Measurements from ENCODE around the gene KIAA0040.

Gene KIAA0040

DNA sequence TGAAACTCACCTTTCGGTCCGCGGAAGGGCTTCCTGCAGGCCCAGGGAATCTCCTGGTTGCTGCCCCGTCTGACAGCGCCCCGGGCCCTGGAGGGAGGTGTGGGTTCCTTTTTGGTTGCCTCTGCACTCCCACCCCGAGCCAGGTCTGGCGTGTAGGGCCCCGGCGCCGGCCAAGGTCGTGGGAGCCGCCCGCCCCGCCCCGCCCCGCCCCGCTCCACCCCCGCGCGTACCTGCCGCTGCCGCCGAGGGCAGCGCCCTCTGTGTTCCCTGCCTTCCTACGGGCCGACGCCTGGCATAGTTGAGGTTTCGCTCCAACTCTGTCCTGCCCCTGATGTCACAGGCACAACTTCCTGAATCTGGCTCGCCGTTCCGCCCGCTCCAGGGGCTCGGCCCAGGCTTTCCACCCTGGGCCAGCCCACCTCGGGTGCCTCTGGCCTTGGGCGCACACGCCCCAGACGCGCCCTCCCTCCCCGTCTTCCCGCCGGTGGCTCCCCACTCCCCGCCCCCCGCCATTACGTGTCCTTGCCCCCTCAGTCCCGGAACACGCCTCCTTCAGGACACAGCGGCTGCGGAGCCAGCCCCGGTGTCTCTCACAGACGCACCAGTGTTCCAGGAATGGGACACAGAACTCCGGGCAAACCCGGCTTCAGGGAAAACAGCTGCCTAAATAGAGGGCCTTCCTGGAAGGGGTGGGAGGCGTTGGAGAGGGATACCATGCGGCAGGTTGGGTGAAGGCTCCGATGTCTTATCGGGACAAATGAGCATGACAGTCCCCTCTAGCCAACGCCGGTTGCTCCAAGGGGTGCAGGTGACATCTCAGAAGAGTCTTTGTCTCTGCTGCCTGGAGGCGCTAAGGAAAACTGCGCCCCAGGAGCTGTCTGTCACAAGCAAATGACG is at the start of gene KIAA0040:
Gene KIAA0040, minus strand, starts transcription at position 147 of the 897 bp plus-strand sequence. CDS start 31,763 bp downstream, outside the sequence.
- peak; percentile 48 for DNase-seq

DNA sequence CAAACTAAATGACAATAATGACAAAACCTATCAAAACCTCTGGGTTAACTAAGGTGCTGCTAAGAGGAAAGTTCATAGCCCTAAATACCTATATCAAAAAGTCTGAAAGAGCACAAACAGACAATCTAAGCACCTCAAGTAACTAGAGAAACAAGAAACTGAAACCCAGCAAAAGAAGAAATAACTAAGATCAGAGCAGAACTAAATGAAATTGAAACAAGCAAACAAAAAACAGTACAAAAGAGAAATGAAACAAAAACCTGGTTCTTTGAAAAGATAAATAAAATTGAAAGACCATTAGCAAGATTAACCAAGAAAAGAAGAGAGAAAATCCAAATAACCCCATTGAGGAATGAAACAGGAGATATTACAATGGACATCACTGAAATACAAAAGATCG is 44.8 kb upstream of the KIAA0040 start:
- DNase-seq, result no peak

DNA sequence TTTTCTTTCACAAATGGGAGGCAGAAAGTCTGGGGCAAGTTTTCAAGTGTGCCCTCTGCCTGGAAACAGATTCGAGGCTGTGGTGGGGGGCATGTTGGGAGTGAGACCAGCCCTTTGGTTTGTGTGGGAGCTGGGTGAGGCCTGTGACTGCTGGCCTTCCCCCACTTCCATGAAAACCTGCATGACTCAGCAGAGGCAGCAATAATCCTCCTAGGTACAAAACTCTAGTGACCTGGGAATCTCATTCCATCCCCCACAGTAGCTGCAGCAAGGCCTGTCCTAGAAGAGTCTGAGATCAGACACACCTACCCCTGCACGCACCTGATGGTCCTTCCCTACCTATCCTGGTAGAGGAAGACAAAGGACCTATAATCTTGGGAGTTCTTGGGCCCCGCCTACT is 42.1 kb upstream of the KIAA0040 start:
- no peak for DNase-seq

DNA sequence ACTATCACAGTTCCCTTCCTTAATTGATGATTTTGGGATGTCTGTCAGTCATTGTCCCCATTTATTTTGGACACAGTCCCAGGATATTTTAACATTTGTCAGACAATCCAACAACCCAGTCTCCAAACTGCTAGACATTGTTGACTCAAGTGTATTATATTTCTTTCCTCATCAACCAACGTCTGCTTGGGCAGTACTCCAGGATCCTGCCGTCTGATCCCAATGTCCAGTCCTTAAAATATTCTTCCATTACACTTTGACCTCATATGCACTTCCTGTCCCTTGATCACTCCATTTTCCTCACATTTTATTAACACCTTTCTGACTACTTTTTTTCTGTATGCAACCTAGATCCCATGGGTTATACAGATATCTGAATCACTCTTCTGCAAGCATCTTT is 39.8 kb upstream of the KIAA0040 start:
- no peak for DNase-seq

DNA sequence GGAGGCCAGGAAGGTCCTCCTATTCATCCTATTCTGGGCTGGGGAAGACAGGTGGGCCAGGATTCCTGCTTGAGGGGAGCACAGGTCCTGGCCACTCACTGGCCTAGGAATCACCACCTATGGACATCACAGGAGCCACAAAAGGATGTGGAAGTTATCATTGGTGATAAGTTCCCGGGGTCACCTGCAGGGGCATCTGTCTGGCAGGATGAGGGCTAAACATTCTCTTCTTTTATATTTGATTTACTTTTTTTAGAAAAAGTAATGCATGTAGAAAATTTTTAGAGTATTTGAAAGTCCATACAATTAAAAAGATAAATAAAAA is 33.2 kb upstream of the KIAA0040 start:
- DNase-seq, result no peak

DNA sequence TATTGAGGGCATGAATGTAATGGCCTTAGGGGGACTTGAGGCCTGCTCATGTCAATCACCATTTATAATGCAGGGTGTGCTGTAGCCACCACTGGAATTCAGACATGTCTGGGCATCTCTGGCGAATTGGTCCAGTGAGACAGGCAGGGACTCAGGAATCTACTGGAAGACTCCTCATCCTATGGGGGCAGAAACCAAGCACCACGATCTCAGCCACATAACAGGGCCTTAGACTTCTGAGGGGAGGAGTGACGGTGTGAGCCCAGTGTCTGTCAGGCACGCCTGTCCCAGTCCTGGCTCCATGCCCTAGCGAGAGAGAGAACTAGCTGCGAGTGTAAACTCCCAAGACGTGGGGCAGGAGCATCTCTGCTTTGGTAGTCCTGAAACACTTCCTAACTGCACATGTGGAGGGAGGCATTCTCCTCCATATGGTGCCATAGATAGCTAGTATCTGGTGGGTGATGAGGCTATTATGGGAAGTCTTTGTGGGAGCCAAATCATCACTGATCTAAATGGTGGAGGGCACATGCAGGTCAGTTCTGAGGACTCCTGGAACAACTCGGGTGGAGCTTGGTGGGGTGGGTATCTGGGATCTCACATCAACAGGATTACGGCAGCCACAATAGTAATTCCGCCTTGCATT is 29.8 kb upstream of the KIAA0040 start:
- no peak for DNase-seq

DNA sequence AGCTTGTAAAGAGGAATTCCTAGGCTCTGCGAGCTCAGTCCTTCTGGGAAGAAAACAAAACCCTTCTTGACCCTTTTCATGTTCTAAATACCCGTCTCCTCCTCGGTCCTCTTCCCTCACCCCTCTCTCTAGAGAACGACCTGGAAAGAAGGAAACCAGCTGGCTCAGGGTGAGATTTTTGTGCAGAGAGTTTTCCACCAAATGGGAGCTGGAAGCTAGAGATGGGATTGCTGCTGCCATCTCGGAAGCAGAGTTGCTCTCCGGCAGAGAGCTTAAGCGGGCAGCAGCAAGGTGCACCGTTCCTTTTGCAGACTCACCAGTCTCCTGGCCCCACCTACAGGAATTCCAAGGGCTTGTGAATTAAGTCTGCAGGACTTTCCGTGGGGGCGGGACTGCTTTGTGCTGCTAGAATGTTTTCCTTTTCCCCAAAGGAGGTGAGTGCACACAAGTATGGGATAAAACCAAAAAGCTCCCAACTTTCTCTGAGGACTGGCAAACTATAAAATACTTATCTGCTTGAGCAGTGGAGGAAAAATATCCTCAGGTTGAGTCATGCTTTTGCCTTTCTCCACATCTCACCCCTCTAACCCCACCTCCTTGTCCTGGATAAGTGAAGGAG is 29.1 kb upstream of the KIAA0040 start:
- DNase-seq, result no peak

DNA sequence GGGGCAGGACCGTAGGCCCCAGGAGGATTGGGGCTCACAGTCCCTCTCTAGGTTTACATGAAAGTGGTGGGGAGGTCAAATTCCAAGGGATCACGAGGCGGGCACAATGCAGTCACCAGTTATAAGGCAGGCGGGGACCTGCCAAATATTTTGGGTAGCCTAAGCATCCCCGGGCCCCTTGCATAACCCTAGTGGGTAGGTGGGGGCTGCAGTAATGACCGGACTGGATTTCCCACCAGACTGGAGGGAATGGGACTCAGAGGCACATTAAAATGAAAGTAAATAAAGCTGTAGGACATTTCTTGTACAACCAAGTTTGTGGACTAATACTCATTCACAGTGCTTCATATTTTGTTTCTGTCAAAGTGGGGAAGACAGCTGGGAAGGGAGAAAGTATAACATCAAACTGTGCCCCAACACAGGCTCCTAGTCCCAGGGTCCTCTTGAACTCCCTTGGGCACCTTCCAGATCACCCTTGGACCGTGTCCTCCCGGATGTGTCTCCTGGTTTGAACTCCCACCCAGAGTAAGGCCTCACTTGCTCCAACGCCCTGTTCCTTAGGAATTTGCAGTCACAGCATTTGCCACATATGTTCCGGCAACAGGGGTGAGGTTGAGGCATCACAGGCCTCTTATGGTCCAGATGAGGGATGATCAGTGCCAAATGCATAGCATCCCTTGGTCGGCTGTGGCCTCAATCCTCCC is 28.4 kb upstream of the KIAA0040 start:
- no peak for DNase-seq

DNA sequence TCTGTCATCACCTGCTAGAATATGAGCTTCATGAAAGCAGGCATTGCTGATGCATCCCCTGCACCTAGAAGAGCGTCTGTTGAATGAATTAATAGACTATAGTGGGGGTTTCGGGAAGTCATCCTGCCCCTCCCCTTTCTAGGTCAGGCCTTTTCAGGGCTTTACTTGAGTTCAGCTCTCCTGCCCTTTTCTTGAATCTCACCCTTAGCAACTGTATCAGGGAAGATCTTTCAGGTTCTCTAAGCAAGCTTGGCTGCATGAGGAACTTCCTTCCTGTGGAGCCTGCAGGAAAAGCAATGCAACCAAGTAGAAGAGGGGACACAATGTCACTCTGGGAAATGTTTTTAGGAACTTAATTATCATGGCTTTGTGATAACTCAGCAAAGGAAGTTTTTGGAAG is 27.2 kb upstream of the KIAA0040 start:
- no peak for DNase-seq

DNA sequence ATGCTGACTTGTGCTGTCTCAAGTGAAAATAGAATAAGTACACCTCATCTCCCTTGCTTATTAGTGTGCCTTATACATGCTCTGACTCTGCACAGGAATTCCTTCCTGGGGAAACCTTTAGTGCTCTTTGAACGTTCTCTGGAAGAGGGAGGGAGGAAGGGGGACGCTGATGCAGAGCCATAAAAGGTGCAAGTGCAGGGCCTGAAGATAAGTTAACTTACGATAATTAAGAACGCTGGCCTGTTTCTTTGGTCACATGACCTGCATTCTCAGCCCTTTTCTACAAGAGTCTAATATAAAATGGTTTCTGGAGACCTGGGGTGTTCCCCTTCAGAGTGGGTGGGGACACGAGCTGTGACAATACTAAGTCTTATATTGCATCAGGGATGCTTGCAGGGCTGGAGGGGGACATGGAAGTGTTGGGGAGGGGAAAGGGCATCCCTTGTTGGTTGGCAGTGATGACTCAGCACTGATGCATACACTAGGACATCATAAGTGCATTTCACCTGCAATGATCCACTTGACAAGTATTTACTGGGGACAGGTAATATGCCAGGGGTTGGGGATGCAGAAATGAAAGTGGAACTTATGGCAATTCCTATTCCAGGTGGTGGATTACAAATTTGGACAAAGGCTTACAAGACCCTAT is 26.3 kb upstream of the KIAA0040 start:
- no peak for DNase-seq

DNA sequence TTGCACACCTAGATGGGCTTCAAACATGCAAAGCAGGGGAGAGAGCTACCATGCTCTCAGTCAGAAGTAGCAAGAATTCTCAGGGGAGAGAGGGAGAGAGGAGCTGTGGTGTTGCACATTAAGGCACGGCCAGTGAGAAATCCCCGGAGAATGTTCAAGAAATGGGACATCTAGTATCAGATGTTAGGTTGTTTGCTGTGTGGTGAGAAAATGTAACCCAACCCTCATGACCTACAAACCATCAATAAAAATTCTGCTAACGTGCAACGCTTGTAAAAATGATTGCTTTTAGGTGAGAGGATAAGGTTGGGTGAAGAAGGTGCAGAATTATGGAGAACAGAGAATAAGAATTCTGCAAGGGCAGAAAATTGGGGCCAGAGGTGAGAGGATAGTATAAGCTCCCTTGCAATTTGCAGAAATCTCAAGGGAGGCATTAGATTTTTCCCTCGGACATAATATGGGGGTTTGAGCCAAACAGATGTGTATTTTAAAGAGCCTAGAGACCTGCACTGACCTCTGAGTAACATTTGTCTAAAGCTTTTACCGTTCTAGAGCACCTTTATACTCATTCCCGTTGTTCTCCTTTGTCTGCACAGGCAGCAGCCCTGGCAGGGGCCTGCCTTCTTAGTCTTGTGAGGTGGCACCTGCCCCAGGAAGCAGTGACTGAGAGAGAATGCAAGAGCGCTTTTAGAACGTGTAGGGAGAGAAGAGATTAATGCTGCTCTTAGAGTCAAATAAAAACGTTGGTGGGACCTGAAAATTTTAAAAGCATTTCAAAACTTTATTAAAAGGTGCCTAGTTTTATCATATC is 25.4 kb upstream of the KIAA0040 start:
- no peak for DNase-seq

DNA sequence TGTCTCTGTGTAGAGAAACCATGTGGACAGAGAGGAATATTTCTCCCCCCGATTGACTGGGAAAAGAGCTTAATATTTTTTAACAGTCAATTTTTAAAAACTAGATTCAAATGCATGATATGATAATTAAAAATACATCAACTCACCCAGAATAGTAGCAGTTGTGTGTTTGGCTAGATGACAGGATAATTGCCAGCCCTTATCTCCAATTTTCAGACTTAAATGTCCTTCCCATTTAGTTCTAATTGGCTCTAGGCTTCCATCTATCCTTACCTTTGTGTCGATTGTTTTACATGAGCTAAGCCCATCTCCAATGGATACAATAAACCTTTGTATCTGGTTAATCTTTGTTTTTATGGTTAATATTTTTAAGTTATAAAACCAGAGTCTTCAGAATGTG is 23.9 kb upstream of the KIAA0040 start:
- no peak for DNase-seq

DNA sequence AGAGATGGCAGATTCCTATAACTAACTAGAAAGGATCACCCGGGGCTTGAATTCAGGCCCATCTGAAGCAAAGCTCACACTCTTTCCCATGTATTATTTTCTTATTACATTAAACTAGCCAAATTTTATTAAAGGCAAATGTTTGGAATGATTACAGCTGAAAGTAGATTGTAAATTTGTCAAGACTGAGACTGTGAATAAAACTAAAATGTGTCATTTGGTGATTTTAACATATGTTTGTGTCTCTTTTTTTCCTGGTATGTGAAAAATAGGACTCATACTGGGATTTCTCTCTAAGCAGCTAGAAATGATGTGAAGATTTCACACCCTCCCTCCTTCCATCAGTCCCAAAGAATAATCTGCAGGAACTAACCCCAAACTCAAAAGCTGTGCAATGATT is 19.1 kb upstream of the KIAA0040 start:
- DNase-seq, result no peak

DNA sequence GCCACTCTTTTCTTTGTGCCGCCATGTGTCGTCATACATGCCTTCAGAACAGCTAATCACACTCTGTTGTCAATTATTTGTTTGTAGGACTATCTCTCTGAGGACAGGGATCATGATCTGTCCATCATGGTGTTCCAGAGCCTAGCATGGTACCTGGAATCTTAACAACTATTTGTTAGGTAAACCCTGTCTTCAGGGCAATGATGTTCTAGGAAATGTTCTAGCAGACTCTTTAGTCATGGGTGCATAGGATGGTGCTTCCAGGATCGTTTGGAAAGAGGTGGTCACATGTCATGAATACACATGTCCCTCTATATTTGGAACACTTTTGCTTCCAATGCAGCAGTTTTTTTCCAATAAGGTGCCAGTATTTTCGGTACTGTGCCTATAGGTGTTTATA is 18.2 kb upstream of the KIAA0040 start:
- no peak for DNase-seq

DNA sequence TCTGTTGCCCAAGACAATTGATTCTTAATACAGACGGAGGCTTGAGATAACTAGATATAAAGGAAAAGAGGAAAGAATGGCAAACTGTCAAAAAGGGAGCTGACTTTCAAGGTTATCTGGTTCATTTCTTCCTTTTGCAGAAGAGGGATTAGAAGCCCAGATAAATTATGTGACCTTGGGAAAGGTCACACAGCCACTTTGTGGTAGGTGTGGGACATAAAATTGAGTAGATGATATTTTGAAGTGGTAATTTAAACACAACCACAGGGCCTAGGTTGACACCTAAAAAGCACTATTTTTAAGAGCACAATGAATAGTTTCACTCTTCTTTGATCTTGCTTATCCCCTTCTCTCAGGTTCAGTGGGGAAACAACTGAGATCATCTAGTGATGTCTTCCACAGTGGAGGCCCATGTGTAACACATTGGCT is 16.9 kb upstream of the KIAA0040 start:
- no peak for DNase-seq

DNA sequence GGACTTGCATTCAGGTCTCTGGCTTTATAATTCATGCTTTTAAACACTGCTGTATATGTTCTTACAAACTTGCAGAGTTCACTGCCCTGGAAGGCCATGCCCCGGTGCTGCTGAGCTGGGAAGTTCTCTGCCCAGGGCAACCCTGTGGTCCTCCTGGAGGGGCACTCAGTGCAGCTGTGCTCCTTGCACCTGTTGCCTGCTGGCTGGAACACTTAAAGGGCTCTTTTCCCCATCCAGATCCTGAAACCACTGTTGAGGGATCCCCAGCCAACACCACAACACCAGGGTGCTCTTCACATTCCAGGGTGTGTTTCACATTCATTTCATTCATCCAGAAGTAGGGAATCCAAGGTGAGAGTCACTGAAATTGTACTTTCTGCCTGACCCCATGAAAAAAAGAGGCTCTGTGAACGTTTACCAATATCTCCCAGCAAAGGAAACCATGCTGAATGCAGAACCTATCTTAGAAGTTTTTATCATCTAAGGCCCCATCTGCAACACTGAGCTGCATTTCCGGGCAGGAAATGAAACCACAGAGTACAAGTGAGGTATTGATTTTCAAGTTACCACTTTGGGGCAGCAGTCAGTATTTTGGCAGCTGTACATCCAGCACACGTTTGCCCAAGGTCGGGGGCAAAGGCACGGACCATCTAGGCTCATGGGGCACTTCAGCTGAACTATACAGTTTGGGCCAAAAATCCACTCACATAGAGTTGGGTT is 16.4 kb upstream of the KIAA0040 start:
- peak; percentile 50 for DNase-seq

DNA sequence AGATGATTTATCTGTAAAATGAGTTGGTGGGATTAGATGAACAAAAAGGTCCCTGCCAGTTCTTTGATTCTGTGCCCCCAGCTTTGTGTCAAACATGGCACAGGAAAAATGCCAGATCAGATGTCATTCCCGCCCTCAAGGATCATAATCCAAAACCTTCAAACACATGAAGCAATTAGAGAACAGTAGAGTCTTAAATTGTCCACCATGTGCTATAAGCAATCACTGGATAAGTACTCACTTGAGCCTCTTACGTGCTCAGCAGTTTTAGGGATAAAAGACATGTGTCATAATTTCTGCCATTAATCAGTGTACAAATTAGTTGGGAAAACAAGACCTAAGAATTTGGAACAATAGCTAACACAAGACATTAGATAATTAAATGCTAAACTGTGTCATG is 15.4 kb upstream of the KIAA0040 start:
- no peak for DNase-seq

DNA sequence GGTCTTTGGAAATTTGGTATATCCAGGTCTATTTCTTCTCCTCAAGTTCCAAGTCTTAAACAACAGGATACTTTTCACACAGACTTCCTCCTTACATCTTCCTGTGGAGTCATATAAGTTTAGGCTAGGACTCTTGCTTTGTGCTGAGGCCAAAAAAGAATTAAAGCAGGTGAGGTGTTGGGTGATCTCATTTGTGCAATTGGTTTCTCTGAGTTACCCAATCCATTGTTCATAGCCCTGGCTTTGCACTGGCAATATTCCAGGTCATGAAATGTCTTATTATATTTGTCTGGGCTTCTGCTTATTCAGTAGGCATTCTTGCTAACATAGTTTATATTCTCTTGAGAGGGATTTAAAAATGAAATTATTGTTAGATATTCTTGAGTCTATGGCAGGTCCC is 14.1 kb upstream of the KIAA0040 start:
- DNase-seq, result no peak

DNA sequence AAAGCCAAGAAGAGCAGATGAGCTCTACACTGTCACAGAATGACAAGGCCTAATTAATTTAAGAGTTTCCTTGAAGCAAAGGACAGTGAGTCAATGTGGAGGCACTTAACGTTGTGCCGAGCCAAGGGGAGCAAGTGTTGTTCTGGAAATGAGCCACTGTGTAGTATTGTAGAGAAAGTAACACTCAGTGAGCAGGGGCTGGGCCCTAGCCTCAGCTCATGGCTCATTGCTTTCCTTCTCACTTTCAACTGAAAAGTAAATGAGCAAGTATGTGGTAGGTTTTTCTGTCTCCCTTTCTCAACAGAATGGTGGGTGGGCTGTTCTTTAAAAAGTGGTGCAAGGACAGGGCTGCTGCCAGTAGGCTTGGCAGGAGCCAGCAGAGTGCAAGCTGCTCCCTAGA is 11.8 kb upstream of the KIAA0040 start:
- DNase-seq, result no peak

DNA sequence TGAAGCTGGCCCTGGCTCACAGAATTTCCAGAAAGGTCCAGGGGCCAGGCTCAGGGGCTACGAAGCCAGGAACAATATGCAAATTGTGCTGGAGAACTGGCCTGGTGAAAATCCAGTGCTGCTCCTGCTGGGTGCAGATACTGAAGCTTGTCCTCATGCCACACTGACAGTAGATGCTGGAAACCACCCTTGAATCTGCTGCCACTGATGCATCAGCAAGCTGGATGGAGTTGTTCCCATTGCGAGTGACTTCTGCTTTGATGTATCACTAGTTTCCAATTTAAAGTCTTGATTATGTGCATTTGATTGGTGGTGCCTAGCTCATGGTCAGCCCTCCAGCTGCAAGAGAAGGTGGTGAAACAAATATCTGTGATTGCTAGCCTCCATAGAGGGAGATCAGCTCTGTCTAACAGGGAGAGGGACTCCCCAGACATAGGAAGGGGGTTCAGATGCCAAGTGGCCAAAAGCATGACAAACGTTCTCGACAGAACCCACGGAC is 11.0 kb upstream of the KIAA0040 start:
- DNase-seq, result no peak

All from CD4-positive, alpha-beta T cell treated with Interferon gamma for 1 hour (primary cell).